Mucosa of gallbladder (tissue), 1 donor: Measurements from ENCODE around the gene STAMBPL1. TPM values are rescaled to one million over a fixed set of nuclear protein-coding genes. Genes with fewer than 3 reads are reported as not detected.
"Not testable (repeated sequence)": the region's sequence is repeated elsewhere in the genome, so short reads cannot be mapped to it uniquely, and the experiment has no call there.

Source experiments
- DNase-seq: peaks from one replicate; pipeline ENCODE4 v3.0.0-alpha.2; 2020; ENCODE audit warnings: low spot score
- total RNA-seq: library from RNA; stranded (reverse); gene quantifications from one replicate; pipeline ENCODE4 v1.2.1, GENCODE V29; 2021
- donor health status: DM: no; HTN: no; CAD: no.

The STAMBPL1 gene
- total RNA-seq: 6.8 TPM

DNA sequence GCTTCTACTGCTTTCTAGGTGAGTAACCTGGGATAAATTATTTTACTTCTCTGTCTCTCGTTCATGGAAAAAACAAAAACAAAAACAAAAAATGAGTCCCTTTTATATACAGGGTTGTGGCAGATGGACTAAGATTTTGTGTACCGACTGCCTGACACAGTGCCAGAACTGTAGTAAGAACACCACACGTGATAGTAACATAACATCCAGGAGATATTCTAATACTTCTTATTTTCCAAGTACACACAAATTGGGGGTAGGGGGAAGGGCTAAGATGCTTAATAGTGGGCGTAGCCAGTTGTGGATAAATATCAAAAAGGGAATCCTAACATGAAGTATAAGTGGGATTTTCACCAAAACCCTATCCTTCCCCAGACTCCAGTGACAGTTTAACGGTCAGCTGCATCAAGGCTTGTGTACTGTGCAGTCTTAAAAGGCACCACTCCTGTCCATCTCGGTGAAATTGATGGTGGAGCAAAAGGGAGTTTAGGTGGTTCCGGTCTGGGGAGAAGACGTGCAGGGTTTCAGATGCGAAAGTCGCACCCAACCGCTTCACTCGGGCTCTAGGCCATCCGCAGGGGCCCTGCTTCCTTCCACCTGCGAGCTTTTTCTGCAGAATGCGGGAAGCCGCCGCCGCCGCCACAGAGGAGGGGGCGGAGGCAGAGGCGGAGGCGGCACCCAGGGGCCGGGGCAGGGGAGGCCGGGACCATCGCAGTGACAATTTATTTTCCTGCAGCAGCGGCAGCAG is at the start of gene STAMBPL1:
TSS of gene STAMBPL1 (plus strand) at position 712 of the 748 bp plus-strand sequence. CDS start 21,464 bp downstream, outside the sequence.
- peak; percentile 35 for DNase-seq

DNA sequence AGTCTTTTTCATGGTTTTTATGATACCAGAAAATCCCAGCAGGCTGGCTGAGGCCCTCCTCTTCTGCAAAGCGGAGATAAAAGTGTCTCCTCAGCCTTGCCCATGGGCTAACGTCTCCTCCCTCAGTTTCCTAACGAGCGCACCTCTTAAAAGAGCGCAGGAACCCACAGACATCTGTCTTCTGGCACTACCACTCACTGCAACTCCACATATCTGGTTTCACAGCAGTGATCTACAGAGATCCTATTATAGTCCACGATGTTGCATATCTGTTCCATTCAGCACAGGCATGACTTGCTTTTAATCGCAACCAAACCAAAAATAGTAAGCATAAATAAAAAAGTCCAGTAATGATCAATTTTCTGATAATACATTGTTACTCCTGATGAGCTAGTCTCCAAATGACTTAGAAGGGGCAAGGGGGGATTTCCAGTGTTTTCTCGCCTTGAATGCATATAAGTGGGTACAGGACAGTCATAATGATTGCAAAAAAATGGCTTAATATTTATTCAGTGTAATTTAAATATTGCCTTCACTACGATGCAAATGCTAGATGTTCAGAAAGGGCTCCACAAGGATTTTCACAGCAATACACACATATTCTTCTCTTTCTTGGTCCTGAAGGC is 49.3 kb upstream of the STAMBPL1 start:
- no peak for DNase-seq

DNA sequence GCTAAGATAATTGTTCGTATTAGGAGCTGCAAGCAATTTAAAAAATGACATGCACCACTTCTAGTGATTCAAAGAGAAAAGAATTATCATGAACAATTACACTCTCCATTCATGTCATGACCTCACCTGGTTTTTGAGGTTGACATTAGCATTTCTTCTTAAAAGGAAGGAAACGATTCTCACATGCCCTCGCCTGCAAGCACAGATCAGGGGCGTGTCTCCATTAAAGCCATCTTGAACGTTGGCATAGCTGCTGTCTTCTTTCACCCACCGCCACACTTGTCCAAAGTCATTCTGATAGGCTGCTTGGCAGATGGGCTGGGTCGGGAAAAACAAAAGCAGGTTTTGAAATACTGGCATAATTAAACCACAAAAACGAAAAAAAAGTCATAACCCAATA is 48.3 kb upstream of the STAMBPL1 start:
- DNase-seq: no peak

DNA sequence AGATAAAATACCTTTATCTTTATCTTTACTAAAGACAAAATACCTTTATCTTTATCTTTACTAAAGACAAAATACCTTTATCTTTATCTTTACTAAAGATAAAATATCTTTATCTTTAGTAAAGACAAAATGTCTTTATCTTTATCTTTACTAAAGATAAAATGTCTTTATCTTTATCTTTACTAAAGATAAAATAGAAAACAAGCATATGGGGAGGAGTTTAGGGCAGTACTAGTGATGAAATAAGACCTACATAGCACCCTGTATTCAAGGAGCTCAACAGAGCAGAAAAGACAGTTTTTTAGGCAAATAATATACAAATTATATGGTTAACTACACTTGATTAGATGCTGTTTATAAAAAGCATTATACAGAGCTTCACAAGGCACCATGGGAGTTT is 47.7 kb upstream of the STAMBPL1 start:
- DNase-seq: no peak

DNA sequence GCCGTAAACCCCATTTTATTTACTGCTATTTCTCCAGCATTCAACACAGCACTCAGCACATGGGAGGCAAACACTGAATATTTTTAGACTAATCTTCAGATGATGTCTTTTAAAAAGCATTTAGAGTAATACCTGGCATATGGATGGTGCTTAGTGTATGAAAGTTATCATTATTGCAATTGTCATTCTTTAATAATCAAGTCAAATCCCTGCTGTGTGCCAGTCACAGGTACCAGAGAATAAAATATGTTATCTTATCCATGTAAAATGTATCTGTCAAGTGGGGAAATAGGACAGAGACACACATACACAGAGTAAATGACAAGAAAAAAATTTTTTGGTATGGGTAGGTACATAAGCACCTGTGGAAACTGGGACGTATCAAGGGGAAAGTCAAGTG is 46.9 kb upstream of the STAMBPL1 start:
- DNase-seq: no peak

DNA sequence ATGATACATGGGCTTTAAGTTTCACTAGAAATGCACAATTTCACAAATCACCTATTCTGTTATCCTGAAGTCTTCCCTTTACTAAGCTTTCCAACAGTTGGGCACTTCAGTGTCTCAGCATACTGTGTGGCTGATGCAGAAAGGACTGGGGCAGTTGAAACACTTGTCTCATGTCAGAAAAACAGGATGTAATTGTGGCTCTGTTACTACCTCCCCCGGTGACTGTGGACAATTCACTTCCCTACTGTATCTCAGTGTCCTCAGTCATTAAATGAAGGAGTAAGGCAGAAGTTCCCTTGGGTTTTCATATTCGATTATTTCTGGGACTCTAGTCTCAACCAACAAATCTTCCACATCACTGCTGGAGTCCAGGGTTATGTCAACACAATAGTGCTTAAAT is 46.3 kb upstream of the STAMBPL1 start:
- DNase-seq: no peak

DNA sequence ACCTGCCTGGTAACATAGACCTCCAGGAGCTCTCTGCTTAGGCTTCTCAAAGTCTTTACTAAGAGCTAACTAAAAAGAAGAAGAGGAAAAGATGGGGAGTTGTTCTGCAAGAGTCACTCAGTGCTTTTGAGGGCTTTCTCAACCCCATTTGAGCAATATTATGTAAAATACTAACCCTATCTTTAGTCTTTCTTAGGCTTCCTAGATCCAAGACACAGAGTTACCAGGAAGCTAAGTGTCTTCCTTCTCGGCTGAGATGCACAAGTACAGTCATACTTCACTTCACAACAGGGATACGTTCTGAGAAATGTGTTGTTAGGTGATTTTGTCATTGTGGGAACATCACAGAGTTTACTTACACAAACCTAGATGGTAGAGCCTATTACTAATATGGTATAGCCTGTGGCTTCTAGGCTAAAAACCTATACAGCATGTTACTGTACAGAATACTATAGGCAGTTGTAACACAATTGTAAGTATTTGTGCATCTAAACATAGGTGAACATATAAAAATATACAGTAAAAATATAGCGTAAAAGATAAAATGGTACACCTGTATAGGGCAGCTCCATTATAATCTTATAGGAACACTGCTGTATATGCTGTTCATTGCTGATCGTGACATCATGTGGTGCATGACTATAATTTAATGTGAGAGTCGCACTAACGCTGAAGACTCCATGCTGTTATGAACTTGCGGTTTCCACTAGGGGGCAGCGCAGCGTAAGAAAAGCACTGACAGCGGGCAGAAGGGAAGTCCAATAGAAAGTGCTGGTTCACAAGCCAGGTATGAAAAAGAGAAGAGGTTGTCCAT is 44.7 kb upstream of the STAMBPL1 start:
- DNase-seq: peak; percentile 89

DNA sequence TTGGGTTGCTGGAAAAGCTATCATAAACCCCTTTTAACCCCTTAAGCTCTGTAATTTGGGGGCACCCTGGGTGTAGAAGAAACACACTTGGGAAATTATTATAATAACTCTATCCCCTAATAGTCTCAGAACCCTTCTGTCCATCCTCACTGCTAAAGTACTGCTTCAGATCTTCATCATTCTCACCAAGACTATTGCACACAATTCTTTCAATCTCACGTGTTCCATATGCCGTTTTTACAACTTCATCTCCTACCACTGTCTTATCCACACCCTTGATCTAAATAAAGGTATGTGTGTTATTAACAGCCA is 44.2 kb upstream of the STAMBPL1 start:
- no peak for DNase-seq

DNA sequence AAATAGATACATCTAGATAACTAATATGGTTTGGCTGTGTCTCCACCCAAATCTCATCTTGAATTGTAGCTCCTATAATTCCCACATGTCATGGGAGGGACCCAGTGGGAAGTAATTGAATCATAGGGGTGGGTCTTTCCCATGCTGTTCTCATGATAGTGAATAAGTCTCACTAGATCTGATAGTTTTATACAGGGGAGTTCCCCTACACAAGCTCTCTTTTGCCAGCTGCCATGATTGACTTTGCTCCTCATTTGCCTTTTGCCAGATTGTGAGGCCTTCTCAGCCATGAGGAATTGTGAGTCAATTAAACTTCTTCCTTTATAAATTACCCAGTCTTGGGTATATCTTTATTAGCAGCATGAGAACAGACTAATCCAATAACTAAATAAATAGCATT is 42.4 kb upstream of the STAMBPL1 start:
- not testable (repeated sequence) for DNase-seq

DNA sequence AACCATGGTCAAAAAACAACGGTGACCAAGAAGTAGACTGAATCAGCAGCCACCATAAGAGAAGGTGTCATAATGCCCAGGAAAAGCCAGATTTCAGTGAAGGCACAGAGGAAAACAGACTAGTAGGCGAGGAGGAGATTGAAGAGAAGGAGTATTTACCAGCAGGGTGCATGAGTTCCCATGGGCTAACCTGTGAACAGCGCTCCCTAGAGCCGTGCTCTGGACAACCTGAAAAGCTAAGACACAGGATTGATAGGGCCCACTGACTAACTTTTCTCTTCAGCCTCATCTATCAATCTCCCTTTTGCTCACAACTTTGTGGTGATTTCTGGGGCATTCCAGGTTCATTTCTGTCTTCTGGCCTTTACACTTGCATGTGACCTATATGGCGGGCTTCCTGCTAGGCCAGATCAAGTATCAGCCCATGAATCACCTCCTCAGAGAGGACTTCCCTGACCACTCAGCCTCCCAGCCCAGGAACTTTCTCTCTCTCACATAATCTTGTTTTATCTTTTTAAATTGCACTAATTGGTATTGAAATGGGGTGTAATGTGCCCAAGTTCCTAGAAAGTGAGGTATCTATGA is 41.2 kb upstream of the STAMBPL1 start:
- no peak for DNase-seq

DNA sequence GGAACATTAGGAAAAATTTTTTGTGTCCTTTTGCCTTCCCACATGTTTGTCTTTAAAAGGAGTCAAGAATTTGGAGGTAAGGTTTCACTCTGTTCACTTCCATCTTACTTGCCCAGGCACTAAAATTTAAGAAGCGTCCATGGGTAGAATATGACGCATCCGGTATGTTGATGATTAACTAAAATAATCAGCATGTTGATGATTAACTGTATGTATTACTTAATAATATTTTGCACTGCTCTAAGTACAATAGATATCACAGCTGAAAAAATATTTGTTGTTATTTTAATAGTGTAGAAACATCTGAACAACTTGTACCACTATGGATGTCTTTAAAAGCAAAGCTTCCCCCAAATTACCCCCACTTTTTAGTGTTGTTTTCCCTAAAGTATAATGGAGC is 39.9 kb upstream of the STAMBPL1 start:
- no peak for DNase-seq

DNA sequence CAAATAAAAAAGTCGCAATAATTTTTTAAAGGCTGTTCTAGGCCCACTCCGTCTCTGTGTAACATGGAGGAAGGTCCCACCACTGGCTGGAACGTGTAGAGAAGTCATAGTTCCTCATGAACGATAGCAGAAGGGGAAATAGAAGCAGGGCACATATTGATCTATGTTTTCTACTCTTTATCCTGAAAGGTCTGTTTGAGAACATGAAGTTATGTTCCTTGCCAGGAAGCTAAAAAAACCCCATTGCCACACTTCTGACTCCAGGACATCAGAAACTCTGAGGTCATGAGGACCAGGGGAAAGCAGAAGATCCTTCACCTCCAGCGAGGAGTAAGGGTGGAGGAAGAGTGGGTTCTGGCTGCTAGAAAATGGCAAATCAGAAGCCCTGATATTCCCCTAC is 39.2 kb upstream of the STAMBPL1 start:
- no peak for DNase-seq

DNA sequence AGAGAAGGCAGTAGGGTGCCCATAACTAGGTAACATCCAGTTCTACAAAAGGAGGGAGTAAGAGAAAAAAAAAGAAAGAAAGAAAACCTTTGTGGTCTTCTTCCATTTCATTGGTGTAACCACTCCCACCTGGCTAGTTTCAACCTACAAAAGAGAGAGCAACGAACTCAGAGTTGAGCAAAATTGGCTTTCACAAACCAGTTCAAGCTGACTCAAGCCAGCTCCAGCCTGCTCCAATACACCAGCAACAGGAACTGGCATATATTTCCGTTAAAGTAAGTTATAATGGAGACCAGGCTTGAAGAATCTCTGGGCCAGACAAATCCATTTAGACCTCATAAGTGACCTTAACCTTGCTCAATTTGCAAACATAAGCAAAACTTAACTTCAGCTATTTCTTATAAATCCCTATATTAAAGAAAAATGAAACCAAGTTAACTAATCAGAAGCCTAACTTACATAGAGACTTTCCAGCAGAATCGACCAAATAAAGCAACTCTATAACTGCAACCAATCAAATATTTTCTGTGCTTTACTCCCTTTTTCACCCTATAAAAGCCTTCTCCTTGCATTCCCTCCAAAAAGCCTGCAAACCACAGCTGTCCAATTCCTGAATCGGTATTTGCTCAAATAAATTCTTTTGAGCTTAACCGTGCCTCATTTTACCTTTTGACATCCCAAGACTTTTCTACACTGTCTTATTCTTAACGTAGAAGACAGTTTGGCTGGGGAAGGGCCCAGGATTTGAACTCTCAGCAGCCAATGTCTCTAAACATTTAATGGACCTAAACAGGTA is 38.5 kb upstream of the STAMBPL1 start:
- peak; percentile 35 for DNase-seq

DNA sequence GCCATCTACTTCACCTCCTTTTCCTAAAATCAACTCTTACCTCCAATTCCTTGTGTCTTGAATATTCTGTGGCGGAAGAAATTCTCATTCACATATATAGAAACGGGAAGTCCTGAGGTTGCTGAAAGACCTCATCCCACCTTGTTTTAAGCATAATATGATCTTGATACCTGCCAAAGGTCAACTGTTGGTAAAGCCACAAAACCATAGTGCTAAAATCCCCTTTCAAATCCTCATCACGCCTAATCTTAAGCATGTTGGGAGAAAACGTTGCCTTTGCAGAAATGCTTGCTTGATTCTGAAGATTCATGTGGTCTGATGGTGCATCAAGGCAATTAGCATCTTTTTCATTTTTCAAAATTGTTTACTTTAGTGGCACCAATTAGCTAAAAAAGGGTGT is 36.9 kb upstream of the STAMBPL1 start:
- DNase-seq: no peak

DNA sequence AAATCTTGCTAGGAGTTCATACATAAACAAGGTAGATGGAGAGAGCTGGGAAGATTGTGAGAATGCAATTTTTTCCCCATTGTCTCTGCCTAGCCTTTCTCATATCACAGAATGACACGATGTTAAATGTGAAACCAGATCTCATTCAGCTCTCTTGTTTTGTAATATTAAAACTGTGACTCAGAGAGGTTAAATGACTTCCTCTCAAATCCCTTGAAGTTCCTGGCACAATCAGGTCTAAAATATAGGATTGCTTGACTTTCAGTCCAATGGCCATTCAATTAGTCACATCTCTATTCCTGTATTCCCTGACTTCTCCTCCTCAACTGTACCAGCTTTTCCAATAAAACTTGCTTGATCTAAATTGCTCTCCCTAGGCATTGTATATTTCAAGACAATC is 31.5 kb upstream of the STAMBPL1 start:
- no peak for DNase-seq

DNA sequence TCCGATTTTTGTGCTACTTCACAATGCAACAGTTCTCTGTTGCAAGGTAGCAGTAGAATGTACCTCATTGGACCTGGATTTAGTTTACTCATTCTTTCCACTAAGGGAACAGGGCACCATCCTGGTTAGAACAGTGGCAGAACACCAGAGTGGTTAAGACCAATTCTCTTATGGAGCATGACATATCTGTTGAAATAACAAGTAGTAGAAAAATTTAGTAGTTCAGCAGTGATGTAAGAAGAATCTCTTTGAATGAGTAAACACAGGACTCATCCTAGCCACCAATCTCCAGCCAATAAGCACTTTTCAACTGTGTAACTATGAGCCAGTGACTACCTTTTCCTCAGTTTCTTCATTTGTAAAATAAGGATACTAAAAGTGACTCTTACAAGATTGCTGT is 30.8 kb upstream of the STAMBPL1 start:
- no peak for DNase-seq

DNA sequence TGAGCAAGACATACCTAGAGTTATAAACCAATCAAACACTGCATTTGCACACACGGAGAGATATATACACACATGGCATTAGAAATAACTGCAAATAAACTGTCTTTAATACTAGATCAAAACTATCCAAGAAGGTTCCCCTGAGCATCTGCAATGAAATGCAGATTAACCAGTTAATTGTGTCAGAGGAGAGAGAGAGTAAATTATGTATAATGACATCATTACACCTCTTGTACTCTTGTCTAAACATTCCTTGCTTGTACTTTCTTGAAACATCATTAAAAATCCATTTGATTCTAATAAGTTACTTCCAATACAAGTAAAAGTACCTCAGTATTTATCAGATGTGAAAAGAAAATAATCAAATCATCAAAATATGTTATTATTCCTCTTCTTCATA is 29.3 kb upstream of the STAMBPL1 start:
- DNase-seq: no peak

DNA sequence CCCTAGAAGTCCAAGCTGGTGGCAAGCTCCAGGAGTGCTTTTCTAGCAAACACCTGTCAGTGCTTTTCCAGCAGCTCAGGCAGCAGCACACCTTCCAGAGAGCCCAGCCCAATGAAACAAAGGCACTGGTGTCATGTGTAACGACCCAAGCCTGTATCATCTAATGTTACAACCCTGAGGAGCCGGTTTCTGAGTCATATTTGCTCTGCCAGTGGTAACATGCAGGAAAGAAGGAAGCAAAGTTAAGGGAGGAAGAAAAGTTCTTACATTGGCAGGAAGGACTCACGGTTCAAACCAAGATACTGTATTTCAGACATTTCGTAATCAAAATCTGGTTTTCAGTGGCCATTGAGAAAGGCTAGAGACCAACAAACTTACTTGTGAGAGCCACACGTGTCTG is 28.3 kb upstream of the STAMBPL1 start, which contains the start of gene ANKRD22:
TSS of gene ANKRD22 (minus strand) at position 139 of the 400 bp plus-strand sequence. CDS start 237 bp downstream, outside the sequence.
- DNase-seq: peak; percentile 82

DNA sequence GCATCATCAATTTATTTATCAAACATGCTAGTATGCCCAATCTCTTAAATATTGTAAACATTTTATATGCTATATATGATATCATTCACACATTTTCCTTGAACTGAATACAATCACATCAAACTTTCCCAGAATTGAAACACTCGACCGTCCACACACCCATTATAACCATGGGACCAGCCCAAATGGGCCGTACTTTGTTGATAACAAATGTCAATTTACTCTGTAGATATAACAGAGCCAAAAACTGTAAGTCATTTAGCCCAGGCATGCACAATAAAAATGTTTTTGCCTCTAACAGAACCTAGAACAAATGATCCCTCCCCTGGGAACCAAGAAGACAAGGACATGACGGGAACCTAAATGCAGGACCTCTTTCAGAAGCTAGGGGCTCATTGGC is 27.7 kb upstream of the STAMBPL1 start:
- DNase-seq: no peak

DNA sequence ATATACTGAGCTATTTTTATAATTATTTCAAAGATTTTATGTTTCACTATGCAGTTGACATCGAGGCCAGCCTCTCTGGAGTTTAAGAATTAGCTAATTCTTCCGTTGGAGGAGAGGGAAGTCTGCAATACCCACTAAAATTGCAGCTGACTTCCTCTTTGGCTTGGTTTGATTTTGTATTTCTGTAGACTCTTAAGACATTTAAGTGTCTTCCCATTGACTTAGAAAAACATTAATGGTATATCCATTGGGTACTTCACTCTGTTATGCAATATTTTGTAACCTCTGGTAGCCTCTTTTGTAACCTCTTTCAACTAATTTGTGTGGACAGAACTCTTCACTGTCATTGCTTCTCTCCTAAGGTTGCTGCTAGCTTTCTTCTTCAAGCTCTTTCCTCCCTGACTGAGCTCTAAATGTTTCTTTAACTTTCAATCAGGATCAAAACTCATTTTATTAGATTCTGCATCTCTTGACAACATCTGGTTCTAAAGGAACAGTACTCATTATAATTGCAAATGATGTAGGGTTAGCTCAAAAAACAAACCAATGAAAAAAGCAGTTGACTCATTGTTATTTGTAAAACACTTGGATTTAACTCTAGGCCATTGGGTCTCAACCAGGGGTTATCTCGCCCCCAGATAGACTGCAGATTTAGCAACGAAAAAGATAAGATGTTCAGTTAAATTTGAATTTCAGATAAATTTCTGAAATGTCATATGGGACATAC is 26.7 kb upstream of the STAMBPL1 start:
- no peak for DNase-seq

DNA sequence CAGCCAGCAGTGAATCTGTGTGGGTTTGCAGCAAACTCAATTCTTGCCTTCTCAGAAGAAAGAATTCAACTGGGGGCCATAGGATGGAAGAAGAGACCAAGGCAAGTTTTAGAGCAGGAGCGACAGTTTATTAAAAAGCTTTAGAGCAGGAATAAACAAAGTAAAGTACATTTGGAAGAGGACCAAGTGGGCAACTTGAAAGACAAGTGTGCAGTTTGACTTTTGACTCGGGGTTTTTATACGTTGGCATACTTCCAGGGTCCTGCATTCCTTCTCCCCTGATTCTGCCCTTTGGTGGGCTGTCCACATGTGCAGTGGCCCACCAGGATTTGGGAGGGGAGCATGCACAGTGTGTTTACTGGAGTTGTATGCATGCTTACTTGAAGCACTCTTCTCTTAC is 25.4 kb upstream of the STAMBPL1 start:
- DNase-seq: no peak
